Measurements from ENCODE around the gene RAB33B.

RAB33B gene

DNA sequence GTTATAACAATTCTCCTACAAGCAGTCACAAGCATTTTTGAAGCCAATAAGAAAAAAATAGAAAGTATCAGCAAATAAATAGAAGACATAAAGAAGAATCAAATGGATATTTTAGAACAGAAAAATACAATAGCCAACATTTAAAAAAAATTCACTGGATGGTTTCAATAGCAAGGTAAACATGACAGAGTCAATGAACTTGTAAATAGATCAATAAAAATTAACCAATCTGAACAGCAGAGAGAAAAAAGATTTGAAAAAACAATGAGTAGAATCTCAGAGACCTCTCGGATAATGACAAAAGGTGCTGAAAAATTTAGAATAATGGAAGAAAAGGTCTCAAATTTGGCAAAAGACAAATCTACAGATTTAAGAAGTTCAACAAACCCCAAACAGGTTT lies 33.3 kb upstream of the RAB33B start:
- Histone ChIP-seq H3K9me3 (ENCODE audit: control insufficient read depth, insufficient read depth, low read depth, low read length) (no peaks in the 10 kb centered on the region), H3K27ac (ENCODE audit: extremely low read depth, low read depth, low read length) (no peak overlapping the region), H3K36me3 (ENCODE audit: control insufficient read depth in 2 of 2, insufficient read depth in 1 of 2, low read length in 2 of 2) (peaks cover 0 to 2% of the 10 kb centered on the region in 2 experiments; a peak in 1 of 3 replicates), H3K4me1 (ENCODE audit: control insufficient read depth, insufficient read depth, low read length) (no peaks in the 10 kb centered on the region), H3K4me3 (ENCODE audit: low read depth, low read length) (no peak overlapping the region)
- TF ChIP-seq CTCF (tag by site-specific recombination; IDR thresholded peaks at IDR 0.05) (no peak), ZNF391 (tag by site-specific recombination; IDR thresholded peaks at IDR 0.05; ENCODE audit: borderline replicate concordance, low read depth) (no peak), ZNF423 (tag by site-specific recombination; IDR thresholded peaks at IDR 0.05) (no peak), ZNF302 (tag by site-specific recombination; IDR thresholded peaks at IDR 0.05; ENCODE audit: low read depth) (no peak), ZBTB17 (tag by site-specific recombination; IDR thresholded peaks at IDR 0.05) (no peak)
- ChIA-PET CTCF (interaction anchor here (0.6 to 0.7 kb wide), 2 partner anchors 56 to 119 kb away, joined by 3 to 4 read pairs; no protein-coding TSS in a partner anchor), POLR2A (no interaction called here)

- Histone ChIP-seq H3K4me3 (ENCODE audit: low read depth, low read length) (no peak overlapping the region), H3K4me1 (ENCODE audit: control insufficient read depth, insufficient read depth, low read length) (no peaks in the 10 kb centered on the region), H3K36me3 (ENCODE audit: control insufficient read depth in 2 of 2, insufficient read depth in 1 of 2, low read length in 2 of 2) (peaks cover 0 to 5% of the 10 kb centered on the region in 2 experiments; a peak in 1 of 3 replicates), H3K27ac (ENCODE audit: extremely low read depth, low read depth, low read length) (no peak overlapping the region), H3K9me3 (ENCODE audit: control insufficient read depth, insufficient read depth, low read depth, low read length) (no peaks in the 10 kb centered on the region)
- ChIA-PET POLR2A (no interaction called here), CTCF (no interaction called here)
- no peak for TF ChIP-seq ZNF670 (tag by site-specific recombination; IDR thresholded peaks at IDR 0.05; ENCODE audit: low read depth)
- TF ChIP-seq ZEB2 (tag by site-specific recombination; IDR thresholded peaks at IDR 0.05): no peak
- TF ChIP-seq ZNF202 (tag by site-specific recombination; IDR thresholded peaks at IDR 0.05; ENCODE audit: borderline replicate concordance): no peak
Observed at GRCh38 chr4:139436122-139436521, 17.8 kb upstream of the RAB33B start.

- CTCF ChIA-PET: interaction anchor here (0.7 to 0.9 kb wide), 2 partner anchors 22 to 219 kb away, joined by 3 to 4 read pairs; no protein-coding TSS in a partner anchor
- Histone ChIP-seq H3K9me3 (ENCODE audit: control insufficient read depth, insufficient read depth, low read depth, low read length) (no peaks in the 10 kb centered on the region), H3K4me3 (ENCODE audit: low read depth, low read length) (no peak overlapping the region), H3K27ac (ENCODE audit: extremely low read depth, low read depth, low read length) (no peak overlapping the region), H3K4me1 (ENCODE audit: control insufficient read depth, insufficient read depth, low read length) (no peaks in the 10 kb centered on the region), H3K36me3 (ENCODE audit: control insufficient read depth in 2 of 2, insufficient read depth in 1 of 2, low read length in 2 of 2) (peaks cover 0 to 5% of the 10 kb centered on the region in 2 experiments; a peak in 1 of 3 replicates)
- POLR2A ChIA-PET: no interaction called here
- no peak for TF ChIP-seq ZNF155 (tag by site-specific recombination; IDR thresholded peaks at IDR 0.05)
- no peak for TF ChIP-seq ZNF777 (tag by site-specific recombination; IDR thresholded peaks at IDR 0.05; ENCODE audit: borderline replicate concordance)
- TF ChIP-seq, protein P1, sequence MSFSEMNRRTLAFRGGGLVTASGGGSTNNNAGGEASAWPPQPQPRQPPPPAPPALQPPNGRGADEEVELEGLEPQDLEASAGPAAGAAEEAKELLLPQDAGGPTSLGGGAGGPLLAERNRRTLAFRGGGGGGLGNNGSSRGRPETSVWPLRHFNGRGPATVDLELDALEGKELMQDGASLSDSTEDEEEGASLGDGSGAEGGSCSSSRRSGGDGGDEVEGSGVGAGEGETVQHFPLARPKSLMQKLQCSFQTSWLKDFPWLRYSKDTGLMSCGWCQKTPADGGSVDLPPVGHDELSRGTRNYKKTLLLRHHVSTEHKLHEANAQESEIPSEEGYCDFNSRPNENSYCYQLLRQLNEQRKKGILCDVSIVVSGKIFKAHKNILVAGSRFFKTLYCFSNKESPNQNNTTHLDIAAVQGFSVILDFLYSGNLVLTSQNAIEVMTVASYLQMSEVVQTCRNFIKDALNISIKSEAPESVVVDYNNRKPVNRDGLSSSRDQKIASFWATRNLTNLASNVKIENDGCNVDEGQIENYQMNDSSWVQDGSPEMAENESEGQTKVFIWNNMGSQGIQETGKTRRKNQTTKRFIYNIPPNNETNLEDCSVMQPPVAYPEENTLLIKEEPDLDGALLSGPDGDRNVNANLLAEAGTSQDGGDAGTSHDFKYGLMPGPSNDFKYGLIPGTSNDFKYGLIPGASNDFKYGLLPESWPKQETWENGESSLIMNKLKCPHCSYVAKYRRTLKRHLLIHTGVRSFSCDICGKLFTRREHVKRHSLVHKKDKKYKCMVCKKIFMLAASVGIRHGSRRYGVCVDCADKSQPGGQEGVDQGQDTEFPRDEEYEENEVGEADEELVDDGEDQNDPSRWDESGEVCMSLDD (tag by site-specific recombination; IDR thresholded peaks at IDR 0.05): no peak
- no peak for TF ChIP-seq ZNF157 (tag by site-specific recombination; IDR thresholded peaks at IDR 0.05)
- TF ChIP-seq ZNF37A (tag by site-specific recombination; IDR thresholded peaks at IDR 0.05): no peak
- no peak for TF ChIP-seq ZNF660 (tag by site-specific recombination; IDR thresholded peaks at IDR 0.05)
- TF ChIP-seq ZNF335 (tag by site-specific recombination; conservative IDR thresholded peaks at IDR 0.05): no peak
- TF ChIP-seq ZBTB48 (tag by site-specific recombination; IDR thresholded peaks at IDR 0.05): no peak
- no peak for TF ChIP-seq ZNF133 (tag by site-specific recombination; IDR thresholded peaks at IDR 0.05)
- TF ChIP-seq, protein P2, sequence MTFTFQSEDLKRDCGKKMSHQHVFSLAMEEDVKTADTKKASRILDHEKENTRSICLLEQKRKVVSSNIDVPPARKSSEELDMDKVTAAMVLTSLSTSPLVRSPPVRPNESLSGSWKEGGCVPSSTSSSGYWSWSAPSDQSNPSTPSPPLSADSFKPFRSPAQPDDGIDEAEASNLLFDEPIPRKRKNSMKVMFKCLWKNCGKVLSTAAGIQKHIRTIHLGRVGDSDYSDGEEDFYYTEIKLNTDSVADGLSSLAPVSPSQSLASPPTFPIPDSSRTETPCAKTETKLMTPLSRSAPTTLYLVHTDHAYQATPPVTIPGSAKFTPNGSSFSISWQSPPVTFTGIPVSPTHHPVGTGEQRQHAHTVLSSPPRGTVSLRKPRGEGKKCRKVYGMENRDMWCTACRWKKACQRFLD (tag by site-specific recombination; IDR thresholded peaks at IDR 0.05): no peak
- no peak for TF ChIP-seq ZSCAN5A (tag by site-specific recombination; IDR thresholded peaks at IDR 0.05)
- no peak for TF ChIP-seq ZNF658 (tag by site-specific recombination; IDR thresholded peaks at IDR 0.05)
- no peak for TF ChIP-seq KLF9 (tag by site-specific recombination; IDR thresholded peaks at IDR 0.05; ENCODE audit: low read depth)
- no peak for TF ChIP-seq ZNF48 (tag by site-specific recombination; IDR thresholded peaks at IDR 0.05)
- no peak for TF ChIP-seq ZNF670 (tag by site-specific recombination; IDR thresholded peaks at IDR 0.05; ENCODE audit: low read depth)
- TF ChIP-seq, protein P3, sequence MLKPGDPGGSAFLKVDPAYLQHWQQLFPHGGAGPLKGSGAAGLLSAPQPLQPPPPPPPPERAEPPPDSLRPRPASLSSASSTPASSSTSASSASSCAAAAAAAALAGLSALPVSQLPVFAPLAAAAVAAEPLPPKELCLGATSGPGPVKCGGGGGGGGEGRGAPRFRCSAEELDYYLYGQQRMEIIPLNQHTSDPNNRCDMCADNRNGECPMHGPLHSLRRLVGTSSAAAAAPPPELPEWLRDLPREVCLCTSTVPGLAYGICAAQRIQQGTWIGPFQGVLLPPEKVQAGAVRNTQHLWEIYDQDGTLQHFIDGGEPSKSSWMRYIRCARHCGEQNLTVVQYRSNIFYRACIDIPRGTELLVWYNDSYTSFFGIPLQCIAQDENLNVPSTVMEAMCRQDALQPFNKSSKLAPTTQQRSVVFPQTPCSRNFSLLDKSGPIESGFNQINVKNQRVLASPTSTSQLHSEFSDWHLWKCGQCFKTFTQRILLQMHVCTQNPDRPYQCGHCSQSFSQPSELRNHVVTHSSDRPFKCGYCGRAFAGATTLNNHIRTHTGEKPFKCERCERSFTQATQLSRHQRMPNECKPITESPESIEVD (tag by site-specific recombination; IDR thresholded peaks at IDR 0.05): no peak
- no peak for TF ChIP-seq WT1 (tag by site-specific recombination; IDR thresholded peaks at IDR 0.05)
Observed at GRCh38 chr4:139438141-139438540, 15.8 kb upstream of the RAB33B start.
